LNCaP clone FGC (cell line): ENCODE data around the gene SNX2.
A peak's percentile ranks its signal among the peaks of the same experiment; 100 is the strongest.

Experiments
- DNase-seq: peaks from one replicate; pipeline ENCODE4 v3.0.0-alpha.2; 2011; ENCODE audit warnings: low read depth
- H3K4me3 ChIP-seq: 2 replicates; pipeline ENCODE4 v1.5.1; 2011; ENCODE audit warnings: mild to moderate bottlenecking, low read depth, low read length, control low read depth
- TF ChIP-seq, protein P1 (sequence below): IDR thresholded peaks from 2 replicates; pipeline ENCODE4 v1.5.1; 2012; ENCODE audit warnings: mild to moderate bottlenecking; ENCODE audit not compliant: control insufficient read depth, insufficient read depth; ENCODE audit errors: extremely low read depth

Gene SNX2, protein sequence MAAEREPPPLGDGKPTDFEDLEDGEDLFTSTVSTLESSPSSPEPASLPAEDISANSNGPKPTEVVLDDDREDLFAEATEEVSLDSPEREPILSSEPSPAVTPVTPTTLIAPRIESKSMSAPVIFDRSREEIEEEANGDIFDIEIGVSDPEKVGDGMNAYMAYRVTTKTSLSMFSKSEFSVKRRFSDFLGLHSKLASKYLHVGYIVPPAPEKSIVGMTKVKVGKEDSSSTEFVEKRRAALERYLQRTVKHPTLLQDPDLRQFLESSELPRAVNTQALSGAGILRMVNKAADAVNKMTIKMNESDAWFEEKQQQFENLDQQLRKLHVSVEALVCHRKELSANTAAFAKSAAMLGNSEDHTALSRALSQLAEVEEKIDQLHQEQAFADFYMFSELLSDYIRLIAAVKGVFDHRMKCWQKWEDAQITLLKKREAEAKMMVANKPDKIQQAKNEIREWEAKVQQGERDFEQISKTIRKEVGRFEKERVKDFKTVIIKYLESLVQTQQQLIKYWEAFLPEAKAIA

DNA sequence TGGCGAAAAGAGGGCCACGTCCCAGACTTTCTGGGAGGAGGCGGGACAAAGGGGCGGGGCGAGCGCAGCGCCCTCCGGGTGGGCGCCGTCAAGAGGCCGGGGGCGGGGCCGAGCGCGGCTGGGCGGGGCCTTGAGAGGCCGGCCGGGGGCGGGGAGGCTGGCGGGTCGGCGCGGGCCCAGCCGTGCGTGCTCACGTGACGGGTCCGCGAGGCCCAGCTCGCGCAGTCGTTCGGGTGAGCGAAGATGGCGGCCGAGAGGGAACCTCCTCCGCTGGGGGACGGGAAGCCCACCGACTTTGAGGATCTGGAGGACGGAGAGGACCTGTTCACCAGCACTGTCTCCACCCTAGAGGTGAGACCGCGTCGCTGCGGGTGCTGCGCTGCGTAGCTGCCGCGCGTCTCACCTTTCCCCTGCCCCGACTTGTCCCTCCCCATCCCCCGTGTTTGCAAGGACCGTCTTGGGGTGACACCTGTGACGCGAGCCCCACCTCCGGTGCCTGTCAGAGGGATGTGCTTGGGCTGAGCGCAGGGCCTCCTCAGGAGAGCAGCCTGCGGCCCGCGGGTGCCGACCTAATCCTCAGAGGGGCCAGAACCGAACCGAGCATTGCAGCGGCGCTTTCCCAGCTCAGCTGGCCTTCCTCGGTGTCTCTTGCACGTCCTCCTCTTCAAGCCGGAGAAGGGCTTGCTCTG is at the start of gene SNX2:
TSS of gene SNX2 (plus strand) at position 220 of the 689 bp plus-strand sequence. CDS start at position 244, 24 bp downstream.
- peak; percentile 30 for DNase-seq
- peak within 1 kb of the TSS; percentile 95 for H3K4me3 ChIP-seq
- TF ChIP-seq, protein P1, sequence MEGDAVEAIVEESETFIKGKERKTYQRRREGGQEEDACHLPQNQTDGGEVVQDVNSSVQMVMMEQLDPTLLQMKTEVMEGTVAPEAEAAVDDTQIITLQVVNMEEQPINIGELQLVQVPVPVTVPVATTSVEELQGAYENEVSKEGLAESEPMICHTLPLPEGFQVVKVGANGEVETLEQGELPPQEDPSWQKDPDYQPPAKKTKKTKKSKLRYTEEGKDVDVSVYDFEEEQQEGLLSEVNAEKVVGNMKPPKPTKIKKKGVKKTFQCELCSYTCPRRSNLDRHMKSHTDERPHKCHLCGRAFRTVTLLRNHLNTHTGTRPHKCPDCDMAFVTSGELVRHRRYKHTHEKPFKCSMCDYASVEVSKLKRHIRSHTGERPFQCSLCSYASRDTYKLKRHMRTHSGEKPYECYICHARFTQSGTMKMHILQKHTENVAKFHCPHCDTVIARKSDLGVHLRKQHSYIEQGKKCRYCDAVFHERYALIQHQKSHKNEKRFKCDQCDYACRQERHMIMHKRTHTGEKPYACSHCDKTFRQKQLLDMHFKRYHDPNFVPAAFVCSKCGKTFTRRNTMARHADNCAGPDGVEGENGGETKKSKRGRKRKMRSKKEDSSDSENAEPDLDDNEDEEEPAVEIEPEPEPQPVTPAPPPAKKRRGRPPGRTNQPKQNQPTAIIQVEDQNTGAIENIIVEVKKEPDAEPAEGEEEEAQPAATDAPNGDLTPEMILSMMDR = no peak

DNA sequence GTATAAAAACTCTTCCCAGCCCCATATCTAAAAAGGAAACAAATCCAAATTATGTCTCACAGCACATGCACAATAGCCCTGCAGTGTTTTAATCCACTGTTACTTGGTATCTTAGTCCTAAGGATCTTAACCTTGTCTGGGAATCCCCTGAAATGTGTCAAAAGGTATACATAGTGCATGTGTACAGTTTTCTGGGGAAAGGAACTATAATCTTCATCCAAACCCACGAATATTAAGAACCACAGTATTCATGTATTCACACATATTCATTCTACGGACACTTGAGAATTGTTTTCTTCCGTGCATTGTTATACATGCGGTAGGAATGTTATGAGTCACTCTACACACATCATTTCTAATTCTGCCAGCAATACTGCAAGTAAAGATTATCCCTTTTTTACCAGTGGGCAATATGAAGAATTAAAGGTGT is 47.8 kb upstream of the SNX2 start:
- TF ChIP-seq, protein P1 = no peak
- DNase-seq = no peak
- no peak overlapping the region for H3K4me3 ChIP-seq

DNA sequence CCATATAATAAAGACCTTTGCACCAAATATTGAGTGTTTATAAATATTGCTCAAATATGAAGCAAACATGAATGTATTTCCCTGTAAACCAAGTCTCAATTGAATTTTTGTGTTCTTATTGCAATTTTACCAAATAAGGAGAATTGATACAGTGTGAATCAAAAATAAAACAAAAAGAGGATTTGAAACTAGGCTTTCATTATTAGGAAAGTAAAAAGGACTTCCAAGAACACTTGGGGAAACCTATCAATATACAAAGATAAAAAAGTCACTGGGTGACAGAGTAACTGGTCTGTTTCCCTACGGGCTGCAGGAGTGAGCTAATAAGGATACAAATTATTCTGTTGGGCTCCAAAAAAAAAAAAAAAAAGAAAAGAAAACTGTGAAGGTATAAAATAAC is 44.8 kb upstream of the SNX2 start:
- no peak overlapping the region for H3K4me3 ChIP-seq
- TF ChIP-seq, protein P1 = no peak
- no peak for DNase-seq

DNA sequence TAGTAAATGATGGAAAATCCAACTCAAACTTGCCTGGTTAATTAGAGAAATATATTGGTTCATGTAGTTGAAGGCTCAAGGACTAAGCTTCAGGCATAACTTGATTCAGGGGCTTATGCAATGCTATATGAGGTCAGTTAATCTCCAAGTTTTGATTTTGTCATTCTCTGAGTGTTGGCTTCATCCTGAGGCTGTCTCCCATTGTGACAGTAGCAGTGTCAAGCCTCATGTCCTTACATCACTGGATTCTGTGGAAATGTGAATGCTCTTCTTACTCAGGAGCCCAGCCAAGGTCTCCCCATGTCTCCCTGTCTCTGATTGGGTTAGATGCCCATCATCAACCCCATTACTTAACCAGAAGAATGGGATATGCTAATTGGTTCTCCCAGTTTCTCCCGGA is 44.4 kb upstream of the SNX2 start:
- no peak for DNase-seq
- TF ChIP-seq, protein P1 = no peak
- no peak overlapping the region for H3K4me3 ChIP-seq

DNA sequence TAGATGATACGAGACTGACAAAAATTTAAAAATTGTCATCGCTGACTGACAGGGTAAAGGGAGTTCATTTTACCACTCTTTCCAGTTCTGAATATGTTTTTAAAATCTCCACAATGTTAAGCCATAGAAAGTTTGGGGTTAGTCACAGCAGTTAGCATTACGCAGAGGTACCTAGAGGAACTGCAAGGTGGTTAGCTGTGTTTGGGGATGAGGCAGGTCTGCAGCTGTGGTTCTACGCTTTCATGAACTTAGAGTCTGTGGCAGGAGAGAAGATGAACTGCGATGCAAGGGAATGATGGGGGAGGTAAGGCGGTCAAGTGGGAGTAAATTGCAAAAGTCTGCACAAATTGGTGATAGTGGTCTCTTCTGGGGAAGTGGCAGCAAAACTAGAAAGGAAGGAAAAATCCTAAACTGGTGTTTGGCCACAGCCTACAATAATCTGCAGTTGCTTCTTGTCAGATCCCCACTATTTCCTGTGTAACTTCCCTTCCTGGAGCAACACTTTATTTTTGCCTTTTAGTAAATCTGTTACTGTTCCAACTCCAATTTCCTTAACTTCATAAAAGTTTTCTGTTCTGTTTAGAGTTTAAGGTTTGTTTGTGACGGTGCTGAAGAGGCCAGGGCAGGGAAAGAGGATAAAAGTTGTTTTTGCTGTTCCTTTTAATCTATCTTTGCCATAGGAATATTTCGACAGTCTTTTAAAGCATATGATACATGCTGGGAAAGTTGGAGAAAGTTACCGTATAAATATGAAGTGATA is 38.6 kb upstream of the SNX2 start:
- DNase-seq = no peak
- TF ChIP-seq, protein P1 = no peak
- no peak overlapping the region for H3K4me3 ChIP-seq

DNA sequence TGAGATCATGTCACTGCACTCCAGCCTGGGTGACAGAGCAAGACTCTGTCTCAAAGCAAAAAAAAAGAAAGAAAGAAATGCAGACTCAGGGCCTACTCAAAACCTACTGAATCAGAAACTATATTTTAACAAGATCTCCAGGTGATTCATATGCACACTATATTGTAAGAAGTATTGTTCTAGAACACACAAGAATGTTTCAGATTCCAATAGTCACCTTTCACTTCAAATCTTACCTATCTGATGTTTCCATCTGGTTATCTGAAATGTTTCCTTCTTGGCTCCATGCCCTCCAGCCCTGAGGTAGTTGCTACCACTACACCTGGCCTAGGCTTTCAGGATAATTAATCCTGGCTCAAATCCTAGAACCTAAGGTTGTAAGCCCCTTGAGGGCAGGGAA is 36.8 kb upstream of the SNX2 start:
- H3K4me3 ChIP-seq = no peak overlapping the region
- TF ChIP-seq, protein P1 = no peak
- no peak for DNase-seq
